ENCODE data around the gene IRF2. TPM values are rescaled to one million over a fixed set of nuclear protein-coding genes. Genes with fewer than 3 reads are reported as not detected.

IRF2 gene
- polyA plus RNA-seq, 2 of the 4 experiments (the other 2 are of a cell fraction) = 11.0 to 23.5 TPM

- ChIA-PET CTCF (interaction anchor here (1.0 kb wide), 1 partner anchor 25 kb away, joined by 3 read pairs; no protein-coding TSS in a partner anchor), POLR2A (no interaction called here)
- ATAC-seq (no peak), DNase-seq (ENCODE audit: low read depth in 1 of 2, low spot score in 1 of 2) (no peak), FAIRE-seq (no peak)
- no peak for TF ChIP-seq HDAC2 (IDR thresholded peaks at IDR 0.05)
- no peak for TF ChIP-seq ZNF302 (CRISPR knock-in tag; IDR thresholded peaks at IDR 0.05)
- no peak for TF ChIP-seq NFE2L2 (conservative IDR thresholded peaks at IDR 0.05; ENCODE audit: low read length)
- no peak for TF ChIP-seq E2F6 (IDR thresholded peaks at IDR 0.05; ENCODE audit: borderline replicate concordance, low read depth)
- TF ChIP-seq JUN (IDR thresholded peaks at IDR 0.05) = no peak
- no peak for TF ChIP-seq EHF (CRISPR knock-in tag; IDR thresholded peaks at IDR 0.05)
- TF ChIP-seq, protein P1, sequence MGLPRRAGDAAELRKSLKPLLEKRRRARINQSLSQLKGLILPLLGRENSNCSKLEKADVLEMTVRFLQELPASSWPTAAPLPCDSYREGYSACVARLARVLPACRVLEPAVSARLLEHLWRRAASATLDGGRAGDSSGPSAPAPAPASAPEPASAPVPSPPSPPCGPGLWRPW (IDR thresholded peaks at IDR 0.05) = no peak
- no peak for TF ChIP-seq REST (IDR thresholded peaks at IDR 0.05)
- TF ChIP-seq CEBPB (IDR thresholded peaks at IDR 0.05) = no peak
- 90% methylated on average over 9 of the region's 9 CpGs for WGBS (ENCODE audit: missing lambda C conversion rate)
- H3K9me3 ChIP-seq = no peaks in the 10 kb centered on the region
- H3K4me2 ChIP-seq = no peak overlapping the region
- H3K27ac ChIP-seq = no peak overlapping the region
- H3K4me1 ChIP-seq = no peaks in the 10 kb centered on the region
- no peak overlapping the region for H3K4me3 ChIP-seq
Measured at GRCh38 chr4:184438375-184438774, 36.0 kb downstream of the IRF2 start.

GRCh38 chr4:184437565-184438265 lies 36.6 kb downstream of the IRF2 start:
- Histone ChIP-seq H3K4me1 (no peaks in the 10 kb centered on the region), H3K27ac (no peak overlapping the region), H3K4me2 (no peak overlapping the region), H3K9me3 (no peaks in the 10 kb centered on the region), H3K4me3 (no peak overlapping the region)
- 86% methylated on average over 11 of the region's 11 CpGs for WGBS (ENCODE audit: missing lambda C conversion rate)
- DNase-seq (ENCODE audit: low read depth in 1 of 2, low spot score in 1 of 2) = no peak
- no peak for FAIRE-seq
- no peak for ATAC-seq
- ChIA-PET POLR2A (no interaction called here), CTCF (interaction anchor here (1.0 kb wide), 1 partner anchor 25 kb away, joined by 3 read pairs; no protein-coding TSS in a partner anchor)
- TF ChIP-seq RCOR1 (IDR thresholded peaks at IDR 0.05; ENCODE audit: low read depth, low read length) (no peak), EHMT2 (IDR thresholded peaks at IDR 0.05; ENCODE audit: low read depth) (no peak), JUNB (IDR thresholded peaks at IDR 0.05) (no peak)

DNA sequence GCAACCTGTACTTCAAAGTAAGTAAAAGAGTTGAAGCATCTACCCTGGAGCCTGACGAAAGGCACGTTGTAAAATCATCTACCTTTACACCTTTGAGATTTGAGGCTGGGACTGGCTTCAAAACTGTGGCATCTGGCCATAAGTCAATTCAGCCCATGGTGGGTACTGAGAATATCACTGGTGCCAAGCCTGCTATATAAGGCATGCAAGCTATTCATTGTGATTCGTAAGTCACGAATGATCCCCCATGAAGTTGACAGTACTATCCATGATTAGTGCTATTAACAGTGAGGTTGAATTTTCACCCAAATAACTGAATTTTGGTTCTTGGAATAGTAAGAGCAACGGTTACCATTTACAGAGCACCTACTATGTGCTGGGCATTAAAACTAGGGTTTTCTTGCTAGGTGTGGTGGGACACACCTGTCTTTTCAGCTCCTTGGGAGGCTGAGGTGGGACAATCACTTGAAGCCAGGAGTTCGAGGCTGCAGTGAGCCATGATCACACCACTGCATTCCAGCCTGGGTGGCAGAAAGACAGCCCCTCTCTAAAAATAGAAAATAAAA lies 39.8 kb downstream of the IRF2 start:
- FAIRE-seq (no peak), ATAC-seq (no peak), DNase-seq (ENCODE audit: low read depth in 1 of 2, low spot score in 1 of 2) (no peak)
- H3K4me3 ChIP-seq = no peak overlapping the region
- 66% methylated on average over 6 of the region's 6 CpGs for WGBS (ENCODE audit: missing lambda C conversion rate)
- CTCF ChIA-PET = no interaction called here
- TF ChIP-seq JUNB (IDR thresholded peaks at IDR 0.05) = no peak
- TF ChIP-seq CHD4 (IDR thresholded peaks at IDR 0.05; ENCODE audit: borderline replicate concordance) = no peak
- no peak for TF ChIP-seq ZSCAN20 (CRISPR knock-in tag; IDR thresholded peaks at IDR 0.05)
- no peak for TF ChIP-seq CEBPB (IDR thresholded peaks at IDR 0.05)
- TF ChIP-seq POLR2A (IDR thresholded peaks at IDR 0.05; ENCODE audit: low read length) = no peak
- TF ChIP-seq TFCP2L1 (CRISPR knock-in tag; IDR thresholded peaks at IDR 0.05) = no peak
- TF ChIP-seq NR3C1 (IDR thresholded peaks at IDR 0.05) = no peak
- TF ChIP-seq POLR2AphosphoS2 (conservative IDR thresholded peaks at IDR 0.05; ENCODE audit: low read length) = no peak
- TF ChIP-seq REST (IDR thresholded peaks at IDR 0.05) = no peak
- TF ChIP-seq, protein P1 (IDR thresholded peaks at IDR 0.05) = no peak
- POLR2A ChIA-PET = no interaction called here
- H3K4me2 ChIP-seq = no peak overlapping the region
- no peaks in the 10 kb centered on the region for H3K4me1 ChIP-seq
- no peak overlapping the region for H3K27ac ChIP-seq
- no peaks in the 10 kb centered on the region for H3K9me3 ChIP-seq
